G401 (cell line): Measurements from ENCODE around the gene SCAF11. TPM values are rescaled to one million over a fixed set of nuclear protein-coding genes. Genes with fewer than 3 reads are reported as not detected.

Experiments
- DNase-seq: peaks from one replicate; pipeline ENCODE4 v3.0.0-alpha.2; 2015; ENCODE audit warnings: low spot score
- in situ Hi-C: cut with HindIII; loops from 2 replicates; pipeline ENCODE4 v1.10.0; 2016; ENCODE audit warnings: low sequenced_read_pairs, mixed read lengths
- total RNA-seq: library from RNA; depleted of rRNA; stranded (reverse); fragments of >200 nt; shearing (Covaris generic); gene quantifications from 2 replicates; pipeline ENCODE4 v1.2.3, GENCODE V29; 2014

SCAF11 gene
- total RNA-seq, 1 experiment from 2014 or later = 92.3 TPM

- in situ Hi-C loops = no loop called here
- no peak for DNase-seq
Observed at GRCh38 chr12:45938566-45938965, 51.8 kb downstream of the SCAF11 start.

- in situ Hi-C loops = no loop called here
- DNase-seq = no peak
Observed at GRCh38 chr12:45934956-45935355, 55.4 kb downstream of the SCAF11 start.

- in situ Hi-C loops = no loop called here
- DNase-seq = peak; percentile 13
Observed at GRCh38 chr12:45933504-45933903, 56.9 kb downstream of the SCAF11 start.

- no peak for DNase-seq
- in situ Hi-C loops = no loop called here
Observed at GRCh38 chr12:45930369-45930768, 60.0 kb downstream of the SCAF11 start.

- in situ Hi-C loops = no loop called here
Observed at GRCh38 chr12:45928309-45928708, 62.1 kb downstream of the SCAF11 start.

GRCh38 chr12:45918818-45919217 is 71.6 kb downstream of the SCAF11 start:
- in situ Hi-C loops = no loop called here
- DNase-seq = no peak

More at GRCh38 chr12:45928309-45928708, 62.1 kb downstream of the SCAF11 start:
- no peak for DNase-seq

GRCh38 chr12:45915405-45915804 is 75.0 kb downstream of the SCAF11 start:
- DNase-seq = no peak
- in situ Hi-C loops = no loop called here

GRCh38 chr12:45914090-45914489 is 76.3 kb downstream of the SCAF11 start:
- DNase-seq = peak; percentile 10
- in situ Hi-C loops = no loop called here

GRCh38 chr12:45913631-45914030 is 76.7 kb downstream of the SCAF11 start:
- no peak for DNase-seq
- in situ Hi-C loops = no loop called here

- in situ Hi-C loops = no loop called here
- DNase-seq = no peak
Observed at GRCh38 chr12:45912774-45913173, 77.6 kb downstream of the SCAF11 start.

GRCh38 chr12:45909041-45909713 is 81.2 kb downstream of the SCAF11 start:
- no peak for DNase-seq
- in situ Hi-C loops = no loop called here

- no peak for DNase-seq
- in situ Hi-C loops = no loop called here
Observed at GRCh38 chr12:45907955-45908354, 82.4 kb downstream of the SCAF11 start.

- in situ Hi-C loops = no loop called here
- DNase-seq = no peak
Observed at GRCh38 chr12:45898094-45898493, 92.3 kb downstream of the SCAF11 start.

- in situ Hi-C loops = no loop called here
- DNase-seq = no peak
Observed at GRCh38 chr12:45895961-45896360, 94.4 kb downstream of the SCAF11 start.

GRCh38 chr12:45893240-45893639 is 97.1 kb downstream of the SCAF11 start:
- in situ Hi-C loops = no loop called here
- DNase-seq = no peak

GRCh38 chr12:45890276-45890675 is 100.1 kb downstream of the SCAF11 start:
- in situ Hi-C loops = no loop called here
- DNase-seq = no peak

GRCh38 chr12:45887544-45887943 is 102.8 kb downstream of the SCAF11 start:
- DNase-seq = no peak
- in situ Hi-C loops = no loop called here

- in situ Hi-C loops = no loop called here
Observed at GRCh38 chr12:45886685-45887084, 103.7 kb downstream of the SCAF11 start.

GRCh38 chr12:45883187-45883586 is 107.2 kb downstream of the SCAF11 start:
- no peak for DNase-seq
- in situ Hi-C loops = no loop called here

More at GRCh38 chr12:45886685-45887084, 103.7 kb downstream of the SCAF11 start:
- no peak for DNase-seq

GRCh38 chr12:45880533-45880932 is 109.8 kb downstream of the SCAF11 start:
- in situ Hi-C loops = no loop called here

GRCh38 chr12:45879363-45879895 is 110.9 kb downstream of the SCAF11 start:
- DNase-seq = no peak
- in situ Hi-C loops = no loop called here

More at GRCh38 chr12:45880533-45880932, 109.8 kb downstream of the SCAF11 start:
- no peak for DNase-seq
